ENCODE results near the gene NMS.

GRCh38 chr2:100427627-100428258, 42.5 kb upstream of the NMS start:
- no peak for TF ChIP-seq KMT2A (CRISPR knock-in tag; IDR thresholded peaks at IDR 0.05)
- TF ChIP-seq ZNF503 (CRISPR knock-in tag; IDR thresholded peaks at IDR 0.05), result no peak
- TF ChIP-seq ZSCAN20 (CRISPR knock-in tag; IDR thresholded peaks at IDR 0.05; ENCODE audit: borderline replicate concordance), result no peak
- no peak for TF ChIP-seq ZNF274 (CRISPR knock-in tag; IDR thresholded peaks at IDR 0.05)
- TF ChIP-seq CHD2 (IDR thresholded peaks at IDR 0.05; ENCODE audit: low read depth, low read length), result no peak
- TF ChIP-seq SP2 (CRISPR knock-in tag; IDR thresholded peaks at IDR 0.05), result no peak
